Central memory CD8-positive, alpha-beta T cell (primary cell): Measurements from ENCODE around the gene TRIM52.
"Not testable (repeated sequence)": the region's sequence is repeated elsewhere in the genome, so short reads cannot be mapped to it uniquely, and the experiment has no call there.

ENCODE experiments used
- ATAC-seq: fragments of 150-1000 bp; cut with Tn5 transposase; replicated peaks from 2 replicates; pipeline ENCODE4 v1.10.0; 2022; ENCODE audit warnings: mild to moderate bottlenecking, moderate FRiP score, moderate number of reproducible peaks; ENCODE audit not compliant: poor library complexity, severe bottlenecking; ENCODE audit errors: extremely low read depth
- DNase-seq, 2 donors: peaks; one replicate each; pipeline ENCODE4 v3.0.0; 2021; ENCODE audit warnings: low spot score in 2 of 2
- H3K27ac Mint-ChIP-seq: one replicate; pipeline ENCODE4 v1.8.0; 2022; ENCODE audit warnings: low read depth, mild to moderate bottlenecking, moderate library complexity, mixed read lengths
- H3K27me3 Mint-ChIP-seq: one replicate; pipeline ENCODE4 v1.8.0; 2022; ENCODE audit warnings: mixed read lengths
- H3K36me3 Mint-ChIP-seq: one replicate; pipeline ENCODE4 v1.8.0; 2022; ENCODE audit warnings: mild to moderate bottlenecking, moderate library complexity, mixed read lengths; ENCODE audit not compliant: insufficient read depth
- H3K4me1 Mint-ChIP-seq: one replicate; pipeline ENCODE4 v1.8.0; 2022; ENCODE audit warnings: mixed read lengths
- H3K4me3 Mint-ChIP-seq: one replicate; pipeline ENCODE4 v1.8.0; 2022; ENCODE audit warnings: mild to moderate bottlenecking, moderate library complexity, mixed read lengths
- H3K9me3 Mint-ChIP-seq: one replicate; pipeline ENCODE4 v1.8.0; 2022; ENCODE audit warnings: mixed read lengths

The TRIM52 gene

GRCh38 chr5:181267907-181268306, 7.0 kb upstream of the TRIM52 start:
- Mint-ChIP-seq H3K36me3 (peaks cover 12% of the 10 kb centered on the region), H3K4me1 (peaks cover 10% of the 10 kb centered on the region)
- not testable (repeated sequence) for DNase-seq, ATAC-seq, H3K9me3 Mint-ChIP-seq, H3K4me3 Mint-ChIP-seq, H3K27ac Mint-ChIP-seq, H3K27me3 Mint-ChIP-seq

- not testable (repeated sequence) for H3K9me3 Mint-ChIP-seq, H3K27ac Mint-ChIP-seq, H3K4me3 Mint-ChIP-seq, DNase-seq, ATAC-seq, H3K27me3 Mint-ChIP-seq
- Mint-ChIP-seq H3K4me1 (peaks cover 10% of the 10 kb centered on the region), H3K36me3 (peaks cover 12% of the 10 kb centered on the region)
These were observed 6.5 kb upstream of the TRIM52 start for GRCh38 chr5:181267291-181267904.

DNA sequence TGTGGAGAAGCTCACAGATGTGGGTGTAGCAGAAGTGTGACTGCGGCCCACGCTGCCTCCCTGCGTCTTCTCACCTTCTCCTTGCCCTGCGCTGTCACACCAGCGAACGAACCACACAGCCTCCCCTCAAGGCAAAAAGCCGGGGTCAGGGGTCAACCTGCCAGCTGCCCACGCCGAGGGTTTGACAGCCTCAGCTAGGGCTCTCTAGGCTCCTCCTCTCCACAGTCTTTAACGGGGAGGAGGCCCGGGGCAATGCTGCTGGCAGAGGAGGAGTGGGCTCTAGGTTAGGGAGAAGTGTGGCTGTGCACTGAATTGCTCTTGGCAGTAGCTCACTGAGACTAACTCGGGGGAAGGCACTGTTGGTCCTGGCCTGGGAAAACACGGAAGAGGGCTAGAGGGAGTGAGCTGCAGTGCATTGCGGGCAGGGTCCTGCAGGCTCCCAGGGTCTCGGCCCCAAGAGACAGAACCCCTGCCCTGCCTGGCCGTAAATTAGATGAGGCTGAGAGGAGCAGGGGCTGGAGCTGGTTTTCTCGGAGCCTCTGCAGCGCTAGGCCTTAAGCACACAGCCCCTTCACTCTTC, 4.2 kb upstream of the TRIM52 start:
- Mint-ChIP-seq H3K27me3 (no peaks in the 10 kb centered on the region), H3K27ac (no peak overlapping the region), H3K36me3 (peaks cover 20% of the 10 kb centered on the region), H3K4me1 (peaks cover 18% of the 10 kb centered on the region), H3K9me3 (no peaks in the 10 kb centered on the region), H3K4me3 (no peak overlapping the region)
- ATAC-seq (no peak), DNase-seq (no peak)

- H3K9me3 Mint-ChIP-seq = no peaks in the 10 kb centered on the region
- peaks cover 24% of the 10 kb centered on the region for H3K36me3 Mint-ChIP-seq
- H3K4me3 Mint-ChIP-seq = no peak overlapping the region
- peaks cover 34% of the 10 kb centered on the region for H3K4me1 Mint-ChIP-seq
- ATAC-seq (no peak), DNase-seq (no peak)
- no peaks in the 10 kb centered on the region for H3K27me3 Mint-ChIP-seq
- H3K27ac Mint-ChIP-seq = no peak overlapping the region
These were observed 2.7 kb upstream of the TRIM52 start for GRCh38 chr5:181263633-181264032.

DNA sequence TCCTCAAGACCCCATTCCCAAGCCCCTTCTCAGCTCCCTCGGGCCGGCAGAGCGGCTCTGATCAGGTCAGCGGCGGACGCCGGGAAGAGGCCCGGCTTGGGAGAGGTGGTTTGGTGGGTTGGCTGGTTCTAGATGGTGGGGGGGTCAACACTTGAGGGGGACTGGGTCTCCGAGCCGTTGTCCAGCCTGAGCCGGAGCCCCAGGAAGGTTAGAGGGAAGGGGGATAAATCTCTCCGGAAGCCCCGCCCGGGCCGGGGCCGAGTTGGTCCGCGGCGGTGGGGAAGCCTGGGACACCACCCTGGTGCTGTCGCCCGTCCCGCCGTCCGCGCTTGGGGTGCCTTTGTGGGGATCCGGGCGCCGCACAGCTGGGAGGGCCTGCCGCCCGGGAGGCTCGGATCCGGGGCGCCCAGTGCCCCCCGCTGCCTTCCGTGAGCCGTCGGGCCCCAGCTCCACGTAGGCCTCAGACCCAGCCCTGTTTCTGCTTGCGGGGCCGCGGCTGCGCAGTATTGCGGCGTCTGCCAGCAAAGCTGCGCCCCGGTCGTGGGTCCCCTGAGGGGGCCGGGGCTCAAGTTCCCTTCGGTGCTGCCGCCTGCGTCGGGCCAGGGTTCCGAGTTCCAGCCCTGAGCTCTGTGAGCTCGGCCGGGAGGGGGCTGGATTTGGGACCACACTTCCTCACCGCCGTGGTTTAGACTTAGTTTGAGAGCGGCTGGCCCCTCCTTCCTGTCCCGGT, 542 bp upstream of the TRIM52 start:
- peaks cover 51% of the 10 kb centered on the region for H3K4me1 Mint-ChIP-seq
- no peaks in the 10 kb centered on the region for H3K9me3 Mint-ChIP-seq
- ATAC-seq = peak; percentile 61
- DNase-seq = peak; percentile 63 to 77
- peak overlapping the region; percentile 96 for H3K4me3 Mint-ChIP-seq
- no peaks in the 10 kb centered on the region for H3K27me3 Mint-ChIP-seq
- H3K27ac Mint-ChIP-seq = peak overlapping the region; percentile 96
- H3K36me3 Mint-ChIP-seq = peaks cover 27% of the 10 kb centered on the region

- peaks cover 32% of the 10 kb centered on the region for H3K36me3 Mint-ChIP-seq
- peak overlapping the region; percentile 96 for H3K4me3 Mint-ChIP-seq
- H3K27me3 Mint-ChIP-seq = no peaks in the 10 kb centered on the region
- peaks cover 62% of the 10 kb centered on the region for H3K4me1 Mint-ChIP-seq
- DNase-seq (no peak), ATAC-seq (no peak)
- H3K27ac Mint-ChIP-seq = peak overlapping the region; percentile 96
- no peaks in the 10 kb centered on the region for H3K9me3 Mint-ChIP-seq
These were observed 796 bp downstream of the TRIM52 start for GRCh38 chr5:181259974-181260719.

DNA sequence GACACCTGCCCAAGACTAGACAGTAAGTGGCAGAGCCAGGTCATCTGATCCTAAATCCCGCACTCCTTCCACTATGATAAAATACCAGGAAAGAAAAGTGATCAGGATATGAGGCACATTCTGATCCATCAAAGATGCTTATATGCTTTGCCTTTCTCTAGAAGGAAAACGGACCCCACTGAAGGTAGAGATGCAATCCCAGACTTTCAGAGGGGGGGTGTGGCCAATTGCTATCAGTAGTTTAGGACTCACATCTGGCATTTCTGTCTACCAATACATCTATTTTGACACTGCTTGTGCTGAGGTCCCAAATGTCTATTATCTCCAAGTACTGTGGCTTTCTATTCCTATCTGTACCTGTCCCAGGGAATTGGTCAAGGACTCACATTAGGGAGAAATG, 1.7 kb downstream of the TRIM52 start:
- Mint-ChIP-seq H3K36me3 (peaks cover 33% of the 10 kb centered on the region), H3K4me1 (peaks cover 65% of the 10 kb centered on the region), H3K4me3 (peak overlapping the region; percentile 96), H3K27ac (peak overlapping the region; percentile 96), H3K9me3 (no peaks in the 10 kb centered on the region), H3K27me3 (no peaks in the 10 kb centered on the region)
- ATAC-seq (no peak), DNase-seq (no peak)

- H3K27me3 Mint-ChIP-seq = no peaks in the 10 kb centered on the region
- no peaks in the 10 kb centered on the region for H3K9me3 Mint-ChIP-seq
- DNase-seq = no peak
- peak overlapping the region; percentile 96 for H3K27ac Mint-ChIP-seq
- peaks cover 36% of the 10 kb centered on the region for H3K36me3 Mint-ChIP-seq
- peaks cover 65% of the 10 kb centered on the region for H3K4me1 Mint-ChIP-seq
- peak overlapping the region; percentile 96 for H3K4me3 Mint-ChIP-seq
- ATAC-seq = no peak
These were observed 2.4 kb downstream of the TRIM52 start for GRCh38 chr5:181258576-181258975.

- ATAC-seq = no peak
- Mint-ChIP-seq H3K4me1 (peaks cover 74% of the 10 kb centered on the region), H3K36me3 (peaks cover 35% of the 10 kb centered on the region), H3K27me3 (no peaks in the 10 kb centered on the region), H3K4me3 (no peak overlapping the region), H3K9me3 (no peaks in the 10 kb centered on the region), H3K27ac (no peak overlapping the region)
- no peak for DNase-seq
These were observed 4.9 kb downstream of the TRIM52 start for GRCh38 chr5:181255836-181256578.

- DNase-seq = no peak
- Mint-ChIP-seq H3K36me3 (peaks cover 33% of the 10 kb centered on the region), H3K27me3 (no peaks in the 10 kb centered on the region), H3K9me3 (no peaks in the 10 kb centered on the region), H3K27ac (no peak overlapping the region), H3K4me3 (no peak overlapping the region), H3K4me1 (peaks cover 72% of the 10 kb centered on the region)
- ATAC-seq = no peak
These were observed 5.7 kb downstream of the TRIM52 start for GRCh38 chr5:181255276-181255675.

DNA sequence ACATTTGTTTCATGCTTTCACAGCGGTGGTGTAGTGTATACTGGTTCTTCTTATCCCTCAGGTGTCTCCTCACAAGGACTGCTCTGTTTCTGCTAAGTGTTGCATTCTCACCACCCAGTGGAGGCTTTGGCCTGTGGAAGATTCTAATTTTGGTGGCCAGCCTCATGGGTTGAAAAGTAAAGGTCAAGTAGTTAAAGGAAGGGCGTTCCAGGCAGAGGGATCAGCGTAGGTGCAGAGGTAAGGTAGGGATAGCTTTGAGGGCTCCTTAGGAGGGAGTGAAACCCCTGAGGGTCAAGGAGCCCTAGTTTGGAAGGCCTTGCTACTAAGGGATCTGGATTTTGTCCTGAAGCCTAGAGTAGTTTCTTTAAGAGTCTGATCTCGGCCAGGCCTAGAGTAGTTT, 12.7 kb downstream of the TRIM52 start:
- Mint-ChIP-seq H3K27me3 (no peaks in the 10 kb centered on the region), H3K27ac (peak overlapping the region; percentile 96), H3K36me3 (peaks cover 30% of the 10 kb centered on the region), H3K9me3 (no peaks in the 10 kb centered on the region), H3K4me1 (peaks cover 67% of the 10 kb centered on the region), H3K4me3 (peak overlapping the region; percentile 98)
- no peak for ATAC-seq
- DNase-seq = no peak
